ENCODE measurements around the gene AP4S1.
"Not testable (repeated sequence)": the region's sequence is repeated elsewhere in the genome, so short reads cannot be mapped to it uniquely, and the experiment has no call there.

Gene AP4S1

DNA sequence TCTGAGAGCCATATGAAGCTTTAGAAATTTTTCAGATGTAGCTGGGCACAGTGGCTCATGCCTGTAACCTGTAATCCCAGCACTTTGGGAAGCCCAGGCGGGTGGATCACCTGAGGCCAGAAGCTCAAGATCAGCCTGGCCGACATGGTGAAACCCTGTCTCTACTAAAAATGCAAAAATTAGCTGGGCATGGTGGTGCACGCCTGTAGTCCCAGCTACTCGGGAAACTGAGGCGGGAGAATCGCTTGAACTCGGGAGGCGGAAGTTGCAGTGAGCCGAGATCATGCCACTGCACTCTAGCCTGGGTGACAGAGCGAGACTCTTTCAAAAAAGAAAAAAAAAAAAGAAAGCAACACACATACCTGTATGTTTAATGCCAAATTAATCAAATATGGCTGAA, 17.4 kb downstream of the AP4S1 start:
- not testable (repeated sequence) for DNase-seq (ENCODE audit: low spot score)

DNA sequence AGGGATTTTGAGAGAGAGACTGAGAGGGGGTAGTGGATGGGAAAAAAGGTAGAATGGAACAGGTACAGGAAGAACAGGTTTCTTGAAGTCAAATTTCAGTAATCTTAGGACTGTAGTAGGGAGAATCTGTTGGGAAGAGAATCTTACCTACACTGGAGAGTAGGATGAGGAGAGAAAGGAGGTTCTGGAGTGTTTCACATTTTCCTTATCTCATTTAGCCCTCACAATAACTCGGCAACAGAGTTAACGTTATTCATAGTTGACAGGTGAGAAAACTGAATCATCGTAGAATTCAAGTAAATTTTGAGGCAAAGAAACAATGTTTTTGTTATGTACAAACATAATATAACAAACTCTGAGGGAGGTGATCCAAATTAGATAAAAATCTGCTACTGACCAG, 17.9 kb downstream of the AP4S1 start:
- DNase-seq (ENCODE audit: low spot score) = no peak

GRCh38 chr14:31045501-31046080, 20.1 kb downstream of the AP4S1 start:
- DNase-seq (ENCODE audit: low spot score) = no peak

GRCh38 chr14:31047503-31047902, 22.1 kb downstream of the AP4S1 start:
- no peak for DNase-seq (ENCODE audit: low spot score)

GRCh38 chr14:31051023-31051422, 25.6 kb downstream of the AP4S1 start:
- no peak for DNase-seq (ENCODE audit: low spot score)

GRCh38 chr14:31051511-31051910, 26.1 kb downstream of the AP4S1 start:
- DNase-seq (ENCODE audit: low spot score) = no peak

DNA sequence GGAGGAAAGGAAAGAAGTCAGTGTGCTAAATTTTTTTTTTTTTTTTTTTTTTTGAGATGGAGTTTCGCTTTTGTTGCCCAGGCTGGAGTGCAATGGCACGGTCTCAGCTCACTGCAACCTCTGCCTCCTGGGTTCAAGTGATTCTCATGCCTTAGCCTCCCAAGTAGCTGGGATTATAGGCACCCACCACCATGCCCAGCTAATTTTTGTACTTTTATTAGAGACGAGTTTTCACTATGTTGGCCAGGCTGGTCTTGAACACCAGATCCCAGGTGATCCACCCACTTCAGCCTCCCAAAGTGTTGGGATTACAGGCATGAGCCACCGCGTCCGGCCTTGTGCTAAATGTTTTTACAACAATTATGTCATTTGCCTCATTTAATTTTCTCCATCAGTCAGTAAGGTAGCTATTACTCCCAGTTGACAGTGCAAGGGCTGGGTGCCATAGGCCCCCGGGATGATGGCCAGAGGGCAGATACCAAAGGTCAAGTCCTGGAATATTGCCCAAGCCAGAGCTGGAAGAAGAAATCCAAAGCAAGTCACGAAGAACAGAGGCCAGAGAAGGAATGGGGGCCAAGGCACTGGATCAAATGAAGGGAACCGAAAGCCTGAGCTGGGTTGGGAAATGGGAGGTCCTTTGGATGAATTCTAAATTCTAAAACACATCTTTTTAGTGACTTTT, 27.6 kb downstream of the AP4S1 start:
- DNase-seq (ENCODE audit: low spot score) = not testable (repeated sequence)

DNA sequence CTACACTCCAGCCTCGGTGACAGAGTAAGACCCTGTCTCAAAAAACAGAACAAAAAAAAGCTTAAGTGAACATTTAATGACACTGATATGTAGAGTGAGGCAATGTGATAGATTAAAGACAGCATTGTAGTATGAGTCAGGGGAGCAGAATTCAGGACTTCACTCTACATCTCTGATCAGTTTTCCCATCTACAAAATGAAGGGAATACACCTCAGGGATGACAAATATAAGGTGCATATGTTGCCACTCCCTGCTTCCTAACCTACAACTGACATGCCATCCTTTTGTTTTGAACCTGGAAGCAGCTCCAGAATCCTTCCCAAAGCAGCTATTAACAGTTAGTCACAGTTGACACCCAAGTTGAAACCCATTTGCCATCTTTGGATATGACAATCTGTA, 31.6 kb downstream of the AP4S1 start:
- no peak for DNase-seq (ENCODE audit: low spot score)

DNA sequence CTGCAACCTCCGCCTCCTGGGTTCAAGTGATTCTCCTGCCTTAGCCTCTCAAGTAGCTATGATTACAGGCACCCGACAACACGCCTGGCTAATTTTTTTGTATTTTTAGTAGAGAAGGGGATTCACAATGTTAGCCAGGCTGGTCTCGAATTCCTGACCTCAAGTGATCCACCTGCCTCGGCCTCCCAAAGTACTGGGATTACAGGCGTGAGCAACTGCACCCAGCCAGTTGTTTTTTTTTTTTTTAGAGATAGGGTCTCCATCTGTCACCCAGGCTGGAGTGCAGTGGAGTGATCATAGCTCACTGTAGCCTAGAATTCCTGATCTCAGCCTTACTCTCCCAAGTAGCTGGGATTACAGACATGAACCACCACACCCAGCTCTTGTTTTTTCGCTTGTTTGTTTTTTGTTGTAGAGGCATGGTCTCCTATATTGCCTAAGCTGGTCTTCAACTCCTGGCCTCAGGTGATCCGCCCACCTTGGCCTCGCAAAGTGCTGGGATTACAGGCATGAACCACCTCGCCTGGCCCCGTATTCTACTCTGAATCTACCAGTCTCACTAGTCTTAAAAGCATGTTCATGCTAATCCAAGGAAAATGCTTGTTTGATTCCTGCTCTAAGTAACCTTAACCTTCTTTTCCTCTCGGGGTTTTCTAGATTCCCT, 32.4 kb downstream of the AP4S1 start:
- no peak for DNase-seq (ENCODE audit: low spot score)

GRCh38 chr14:31059152-31059924, 33.9 kb downstream of the AP4S1 start:
- peak; percentile 40 for DNase-seq (ENCODE audit: low spot score)

- DNase-seq (ENCODE audit: low spot score) = no peak
Observed at GRCh38 chr14:31060253-31060875, 34.9 kb downstream of the AP4S1 start.

DNA sequence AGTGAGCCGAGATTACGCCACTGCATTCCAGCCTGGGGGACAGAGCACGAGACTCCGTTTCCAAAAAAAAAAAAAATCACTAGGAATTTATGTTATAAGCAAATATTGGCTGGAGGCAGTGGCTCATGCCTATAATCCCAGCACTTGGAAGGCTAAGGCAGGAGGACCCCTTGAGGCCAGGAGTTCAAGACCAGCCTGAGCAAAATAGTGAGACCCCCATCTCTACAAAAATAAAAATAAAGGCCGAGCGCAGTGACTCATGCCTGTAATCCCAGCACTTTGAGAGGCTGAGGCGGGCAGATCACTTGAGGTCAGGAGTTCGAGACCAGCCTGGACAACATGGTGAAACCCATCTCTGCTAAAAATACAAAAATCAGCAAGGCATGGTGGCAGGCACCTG, 37.5 kb downstream of the AP4S1 start:
- not testable (repeated sequence) for DNase-seq (ENCODE audit: low spot score)

- no peak for DNase-seq (ENCODE audit: low spot score)
Observed at GRCh38 chr14:31068235-31068634, 42.8 kb downstream of the AP4S1 start.

DNA sequence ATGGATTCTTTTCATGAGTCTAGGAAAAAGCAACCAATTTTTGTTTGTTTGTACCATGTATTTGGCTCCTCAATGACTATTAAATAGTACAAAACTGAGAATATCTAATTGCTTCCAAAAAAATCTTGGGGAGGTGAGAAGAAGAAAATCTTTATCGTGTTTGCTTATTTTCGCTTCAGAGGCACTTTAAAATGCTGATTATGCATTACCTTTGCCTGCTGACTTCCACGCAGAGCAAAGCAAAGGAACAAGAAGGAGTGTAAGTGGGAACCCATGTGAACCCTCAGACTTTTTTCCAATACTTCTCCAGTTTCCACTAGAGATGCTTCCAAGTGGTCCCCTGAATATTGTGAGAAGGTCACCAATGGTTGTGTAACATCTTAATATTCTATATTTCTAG, 43.9 kb downstream of the AP4S1 start:
- no peak for DNase-seq (ENCODE audit: low spot score)

DNA sequence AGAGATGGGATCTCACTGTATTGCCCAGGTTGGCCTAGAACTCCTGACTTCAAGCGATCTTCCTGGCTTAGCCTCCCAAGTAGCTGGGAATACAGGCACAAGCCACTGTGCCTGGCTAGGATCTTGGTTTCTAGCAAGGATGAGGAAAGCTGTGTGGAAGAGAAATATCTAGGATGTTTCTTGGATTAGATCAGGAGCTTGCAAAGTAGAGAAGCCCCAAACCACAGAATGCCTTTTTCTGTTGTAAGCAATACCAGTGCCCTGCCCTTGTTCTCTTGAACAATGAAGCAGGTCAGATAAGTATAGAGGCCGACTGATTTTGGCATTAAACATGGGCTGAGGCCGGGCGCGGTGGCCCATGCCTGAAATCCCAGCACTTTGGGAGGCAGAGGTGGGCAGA, 45.0 kb downstream of the AP4S1 start:
- DNase-seq (ENCODE audit: low spot score) = no peak

DNA sequence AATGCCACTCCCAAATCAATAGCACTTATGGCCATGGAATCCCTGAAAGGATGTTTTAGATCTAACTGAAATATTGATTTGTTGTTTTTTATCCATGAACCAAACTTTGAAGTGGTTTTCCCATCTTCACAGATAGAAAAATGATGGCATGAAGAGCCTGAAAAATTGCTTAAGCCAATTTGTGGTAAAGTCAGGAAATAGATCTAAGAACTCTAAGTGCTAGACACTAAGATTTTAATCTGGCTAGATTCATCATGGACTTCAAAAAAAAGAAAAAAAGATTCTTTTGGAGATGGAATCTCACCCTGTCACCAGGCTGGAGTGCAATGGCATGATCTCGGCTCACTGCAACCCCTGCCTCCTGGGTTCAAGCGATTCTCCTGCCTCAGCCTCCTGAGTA, 45.7 kb downstream of the AP4S1 start:
- no peak for DNase-seq (ENCODE audit: low spot score)

- DNase-seq (ENCODE audit: low spot score) = no peak
Observed at GRCh38 chr14:31075144-31075543, 49.7 kb downstream of the AP4S1 start.

GRCh38 chr14:31078766-31079165, 53.3 kb downstream of the AP4S1 start:
- DNase-seq (ENCODE audit: low spot score) = no peak

DNA sequence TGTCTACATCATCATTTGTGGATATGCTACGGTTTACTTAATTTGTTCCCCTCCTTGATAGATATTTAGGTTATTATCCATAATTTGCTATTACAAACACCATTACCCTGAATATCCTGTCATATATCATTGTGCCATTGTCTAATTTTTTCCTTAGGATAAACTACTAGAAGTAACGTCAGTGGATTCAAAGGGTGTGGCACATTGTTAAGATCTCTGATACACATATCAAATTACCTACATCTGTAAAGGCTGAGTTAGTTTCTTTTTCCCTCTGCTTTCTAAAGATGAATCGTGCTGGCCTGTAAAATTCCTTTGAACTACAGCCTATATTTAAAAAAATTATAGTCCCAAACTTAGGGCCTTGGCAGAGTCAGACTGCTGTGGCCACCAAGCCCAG, 54.6 kb downstream of the AP4S1 start:
- DNase-seq (ENCODE audit: low spot score) = no peak

- DNase-seq (ENCODE audit: low spot score) = no peak
Observed at GRCh38 chr14:31080484-31080883, 55.0 kb downstream of the AP4S1 start.

- DNase-seq (ENCODE audit: low spot score) = no peak
Observed at GRCh38 chr14:31083781-31084180, 58.3 kb downstream of the AP4S1 start.

- DNase-seq (ENCODE audit: low spot score) = no peak
Observed at GRCh38 chr14:31084385-31084784, 58.9 kb downstream of the AP4S1 start.

Measured in HuH-7.5 (cell line).